Effector memory CD8-positive, alpha-beta T cell (primary cell): ENCODE measurements around the gene RUNDC1.

Source experiments
- ATAC-seq: fragments of 150-1000 bp; cut with Tn5 transposase; replicated peaks from 2 replicates; pipeline ENCODE4 v1.10.0; 2021; ENCODE audit warnings: mild to moderate bottlenecking, moderate library complexity
- DNase-seq, 3 experiments: peaks; one replicate each; pipeline ENCODE4 v3.0.0; 2021
- H3K27ac Mint-ChIP-seq, 2 donors: one replicate each; pipeline ENCODE4 v1.8.0; 2022; ENCODE audit warnings: mild to moderate bottlenecking in 2 of 2, mixed read lengths in 2 of 2, moderate library complexity in 2 of 2
- H3K27me3 Mint-ChIP-seq, 2 donors: one replicate each; pipeline ENCODE4 v1.8.0; 2022; ENCODE audit warnings: mixed read lengths in 2 of 2
- H3K36me3 Mint-ChIP-seq: one replicate; pipeline ENCODE4 v1.8.0; 2022; ENCODE audit warnings: mild to moderate bottlenecking, moderate library complexity, mixed read lengths; ENCODE audit not compliant: insufficient read depth
- H3K4me1 Mint-ChIP-seq, 2 donors: one replicate each; pipeline ENCODE4 v1.8.0; 2022; ENCODE audit warnings: low read depth in 2 of 2, mixed read lengths in 2 of 2
- H3K4me3 Mint-ChIP-seq, 2 donors: one replicate each; pipeline ENCODE4 v1.8.0; 2022; ENCODE audit warnings: mild to moderate bottlenecking in 2 of 2, mixed read lengths in 2 of 2, moderate library complexity in 2 of 2
- H3K9me3 Mint-ChIP-seq, 2 donors: one replicate each; pipeline ENCODE4 v1.8.0; 2022; ENCODE audit warnings: mixed read lengths in 2 of 2

The RUNDC1 gene

GRCh38 chr17:43018008-43018853 is 37.9 kb downstream of the RUNDC1 start:
- ATAC-seq = peak; percentile 65

GRCh38 chr17:43018932-43019331 is 38.6 kb downstream of the RUNDC1 start:
- DNase-seq (no peak), ATAC-seq (no peak)
- H3K27me3 Mint-ChIP-seq = no peaks in the 10 kb centered on the region
- H3K9me3 Mint-ChIP-seq = no peaks in the 10 kb centered on the region
- H3K27ac Mint-ChIP-seq = peak overlapping the region; percentile 50 to 88
- peaks cover 22 to 29% of the 10 kb centered on the region in 2 donors for H3K4me1 Mint-ChIP-seq
- peaks cover 28% of the 10 kb centered on the region for H3K36me3 Mint-ChIP-seq
- H3K4me3 Mint-ChIP-seq = no peak overlapping the region

More at GRCh38 chr17:43018008-43018853, 37.9 kb downstream of the RUNDC1 start:
- Mint-ChIP-seq H3K4me3 (no peak overlapping the region), H3K27ac (peak overlapping the region; percentile 44 to 88), H3K36me3 (peaks cover 32% of the 10 kb centered on the region), H3K9me3 (no peaks in the 10 kb centered on the region), H3K27me3 (no peaks in the 10 kb centered on the region), H3K4me1 (peaks cover 24 to 29% of the 10 kb centered on the region in 2 donors)
- DNase-seq = peak in 1 of 3 experiments; percentile 8

GRCh38 chr17:43019418-43019817 is 39.1 kb downstream of the RUNDC1 start:
- no peak for DNase-seq
- Mint-ChIP-seq H3K27me3 (no peaks in the 10 kb centered on the region), H3K36me3 (peaks cover 26% of the 10 kb centered on the region), H3K4me1 (peaks cover 24 to 32% of the 10 kb centered on the region in 2 donors), H3K27ac (peak overlapping the region in 1 of 2 donors; percentile 50), H3K4me3 (peak overlapping the region; percentile 1 to 25), H3K9me3 (no peaks in the 10 kb centered on the region)
- ATAC-seq = no peak

- Mint-ChIP-seq H3K27ac (peak overlapping the region; percentile 32 to 50), H3K36me3 (peaks cover 27% of the 10 kb centered on the region), H3K9me3 (no peaks in the 10 kb centered on the region), H3K4me1 (peaks cover 29 to 37% of the 10 kb centered on the region in 2 donors), H3K4me3 (peak overlapping the region; percentile 84), H3K27me3 (no peaks in the 10 kb centered on the region)
- DNase-seq (no peak), ATAC-seq (no peak)
Observed at GRCh38 chr17:43020030-43020621, 39.8 kb downstream of the RUNDC1 start.

GRCh38 chr17:43020789-43021740 is 40.7 kb downstream of the RUNDC1 start:
- H3K9me3 Mint-ChIP-seq = no peaks in the 10 kb centered on the region
- no peak for ATAC-seq
- H3K4me1 Mint-ChIP-seq = peaks cover 32 to 42% of the 10 kb centered on the region in 2 donors
- peak overlapping the region; percentile 84 for H3K4me3 Mint-ChIP-seq
- DNase-seq = peak in 2 of 3 experiments; percentile 10 to 28
- peaks cover 27% of the 10 kb centered on the region for H3K36me3 Mint-ChIP-seq
- peak overlapping the region in 1 of 2 donors; percentile 67 for H3K27ac Mint-ChIP-seq
- no peaks in the 10 kb centered on the region for H3K27me3 Mint-ChIP-seq

- ATAC-seq = peak; percentile 44
- peak within 1 kb of the TSS; percentile 84 to 92 for H3K4me3 Mint-ChIP-seq
- no peaks in the 10 kb centered on the region for H3K9me3 Mint-ChIP-seq
- peaks cover 32 to 42% of the 10 kb centered on the region in 2 donors for H3K4me1 Mint-ChIP-seq
- no peaks in the 10 kb centered on the region for H3K27me3 Mint-ChIP-seq
- DNase-seq = peak; percentile 40 to 46 (median 45)
- peaks cover 27% of the 10 kb centered on the region for H3K36me3 Mint-ChIP-seq
- H3K27ac Mint-ChIP-seq = peak within 1 kb of the TSS in 1 of 2 donors; percentile 67
Observed at GRCh38 chr17:43021741-43022512, 41.6 kb downstream of the RUNDC1 start, which contains the start of gene VAT1. VAT1 (minus strand) TSS chr17:43022385; CDS start chr17:43022322, 63 bp downstream.

GRCh38 chr17:43024407-43025289 is 44.3 kb downstream of the RUNDC1 start, which contains the start of gene RND2:
RND2 (plus strand) TSS chr17:43025231; CDS start chr17:43025348, 117 bp downstream.
- peak within 1 kb of the TSS; percentile 86 to 89 for H3K27ac Mint-ChIP-seq
- DNase-seq (peak; percentile 76 to 82 (median 78)), ATAC-seq (peak; percentile 69)
- peaks cover 23 to 30% of the 10 kb centered on the region in 2 donors for H3K4me1 Mint-ChIP-seq
- peak within 1 kb of the TSS; percentile 78 to 92 for H3K4me3 Mint-ChIP-seq
- peaks cover 24% of the 10 kb centered on the region for H3K36me3 Mint-ChIP-seq
- no peaks in the 10 kb centered on the region for H3K9me3 Mint-ChIP-seq
- no peaks in the 10 kb centered on the region for H3K27me3 Mint-ChIP-seq

GRCh38 chr17:43025290-43025657 is 44.9 kb downstream of the RUNDC1 start:
- Mint-ChIP-seq H3K27me3 (no peaks in the 10 kb centered on the region), H3K4me1 (peaks cover 19 to 24% of the 10 kb centered on the region in 2 donors), H3K27ac (peak overlapping the region; percentile 86 to 89), H3K9me3 (no peaks in the 10 kb centered on the region), H3K4me3 (peak overlapping the region; percentile 78 to 92), H3K36me3 (peaks cover 19% of the 10 kb centered on the region)
- ATAC-seq (no peak), DNase-seq (no peak)

- peak overlapping the region; percentile 78 to 92 for H3K4me3 Mint-ChIP-seq
- peak overlapping the region; percentile 86 to 89 for H3K27ac Mint-ChIP-seq
- H3K27me3 Mint-ChIP-seq = no peaks in the 10 kb centered on the region
- H3K4me1 Mint-ChIP-seq = peaks cover 17% of the 10 kb centered on the region in 2 donors
- H3K36me3 Mint-ChIP-seq = peaks cover 13% of the 10 kb centered on the region
- ATAC-seq = no peak
- no peaks in the 10 kb centered on the region for H3K9me3 Mint-ChIP-seq
- no peak for DNase-seq
Observed at GRCh38 chr17:43025766-43026537, 45.6 kb downstream of the RUNDC1 start.

GRCh38 chr17:43026595-43026994 is 46.2 kb downstream of the RUNDC1 start:
- DNase-seq (no peak), ATAC-seq (no peak)
- Mint-ChIP-seq H3K4me3 (peak overlapping the region in 1 of 2 donors; percentile 12), H3K4me1 (peaks cover 13 to 14% of the 10 kb centered on the region in 2 donors), H3K9me3 (no peaks in the 10 kb centered on the region), H3K36me3 (peaks cover 11% of the 10 kb centered on the region), H3K27me3 (no peaks in the 10 kb centered on the region), H3K27ac (peak overlapping the region; percentile 13 to 31)
